ENCODE data around the gene OVAAL. TPM values are rescaled to one million over a fixed set of nuclear protein-coding genes. Genes with fewer than 3 reads are reported as not detected.
A peak's percentile ranks its signal among the peaks of the same experiment; 100 is the strongest.

OVAAL gene
- total and polyA plus RNA-seq, 4 donors: 0.17 TPM; not detected in 3

GRCh38 chr1:180515857-180516388 is 42.8 kb upstream of the OVAAL start:
- Histone ChIP-seq H3K9ac (ENCODE audit: insufficient read depth in 1 of 2, low read length in 2 of 2) (no peak overlapping the region), H3K4me3 (no peak overlapping the region), H3K9me3 (ENCODE audit: control insufficient read depth in 4 of 4, insufficient read depth in 3 of 4, low read length in 3 of 4) (no peaks in the 10 kb centered on the region), H3K27ac (ENCODE audit: low read depth in 1 of 2, low read length in 1 of 2) (no peak overlapping the region), H3K36me3 (ENCODE audit: control insufficient read depth in 4 of 4, insufficient read depth in 4 of 4, low read length in 4 of 4) (no peaks in the 10 kb centered on the region), H3K27me3 (ENCODE audit: control insufficient read depth in 3 of 3, insufficient read depth in 3 of 3, low read length in 2 of 3) (no peaks in the 10 kb centered on the region), H3K4me1 (ENCODE audit: control insufficient read depth in 5 of 5, insufficient read depth in 5 of 5, low read length in 5 of 5) (peaks cover 0 to 11% (median 0%) of the 10 kb centered on the region in 5 donors)
- DNase-seq (peak; percentile 75 to 90 (median 89)), ATAC-seq (ENCODE audit: insufficient read depth, low FRiP score) (peak; percentile 84)
- 11 to 14% methylated on average over 8 of the region's 8 CpGs for WGBS, 2 donors
- TF ChIP-seq CTCF (IDR thresholded peaks at IDR 0.05; ENCODE audit: control extremely low read depth, extremely low read depth): peak; percentile 84

- ATAC-seq (ENCODE audit: insufficient read depth, low FRiP score) (no peak), DNase-seq (peak in 2 of 3 donors; percentile 27 to 42)
- no peak for TF ChIP-seq CTCF (IDR thresholded peaks at IDR 0.05; ENCODE audit: control extremely low read depth, extremely low read depth)
- Histone ChIP-seq H3K9ac (ENCODE audit: insufficient read depth in 1 of 2, low read length in 2 of 2) (no peak overlapping the region), H3K4me3 (no peak overlapping the region), H3K27ac (ENCODE audit: low read depth in 1 of 2, low read length in 1 of 2) (no peak overlapping the region), H3K36me3 (ENCODE audit: control insufficient read depth in 4 of 4, insufficient read depth in 4 of 4, low read length in 4 of 4) (no peaks in the 10 kb centered on the region), H3K9me3 (ENCODE audit: control insufficient read depth in 4 of 4, insufficient read depth in 3 of 4, low read length in 3 of 4) (no peaks in the 10 kb centered on the region), H3K4me1 (ENCODE audit: control insufficient read depth in 5 of 5, insufficient read depth in 5 of 5, low read length in 5 of 5) (peaks cover 0 to 11% (median 4%) of the 10 kb centered on the region in 5 donors), H3K27me3 (ENCODE audit: control insufficient read depth in 3 of 3, insufficient read depth in 3 of 3, low read length in 2 of 3) (no peaks in the 10 kb centered on the region)
- 41 to 45% methylated on average over 4 of the region's 4 CpGs for WGBS, 2 donors
Observed at GRCh38 chr1:180519846-180520245, 38.9 kb upstream of the OVAAL start.

GRCh38 chr1:180521474-180522212 is 37.1 kb upstream of the OVAAL start:
- peak in 1 of 3 donors; percentile 47 for DNase-seq
- Histone ChIP-seq H3K27me3 (ENCODE audit: control insufficient read depth in 3 of 3, insufficient read depth in 3 of 3, low read length in 2 of 3) (no peaks in the 10 kb centered on the region), H3K9me3 (ENCODE audit: control insufficient read depth in 4 of 4, insufficient read depth in 3 of 4, low read length in 3 of 4) (no peaks in the 10 kb centered on the region), H3K4me1 (ENCODE audit: control insufficient read depth in 5 of 5, insufficient read depth in 5 of 5, low read length in 5 of 5) (peaks cover 0 to 9% (median 4%) of the 10 kb centered on the region in 5 donors), H3K4me3 (no peak overlapping the region), H3K36me3 (ENCODE audit: control insufficient read depth in 4 of 4, insufficient read depth in 4 of 4, low read length in 4 of 4) (no peaks in the 10 kb centered on the region), H3K9ac (ENCODE audit: insufficient read depth in 1 of 2, low read length in 2 of 2) (no peak overlapping the region), H3K27ac (ENCODE audit: low read depth in 1 of 2, low read length in 1 of 2) (peak overlapping the region in 1 of 2 donors; percentile 51)
- ATAC-seq (ENCODE audit: insufficient read depth, low FRiP score): peak; percentile 32
- WGBS, 2 donors: 50 to 64% methylated on average over 9 of the region's 9 CpGs
- TF ChIP-seq CTCF (IDR thresholded peaks at IDR 0.05; ENCODE audit: control extremely low read depth, extremely low read depth): no peak
